ENCODE data around the gene ASCC1.

GRCh38 chr10:72061491-72061890 lies 154.6 kb downstream of the ASCC1 start:
- TF ChIP-seq CTCF (conservative IDR thresholded peaks at IDR 0.05) (no peak), ZFX (IDR thresholded peaks at IDR 0.05) (no peak)
